Endothelial cell of umbilical vein (primary cell): ENCODE results near the gene NRDC. TPM values are rescaled to one million over a fixed set of nuclear protein-coding genes. Genes with fewer than 3 reads are reported as not detected.

Experiments used
- BruUV-seq: library from RNA; stranded (reverse); fragments of 400-500 nt; replicated peaks from 2 replicates; lab custom pipeline; 2021; lab: Mats Ljungman, UMichigan
- CTCF ChIA-PET: fragments of 300-600, 350-600 bp; sonication (Branson Sonifier 250); formaldehyde crosslinking; loops from one replicate; lab custom pipeline; 2021; ENCODE audit warnings: antibody characterized with exemption, inconsistent platforms; lab: Charles Lee
- POLR2A ChIA-PET: fragments of 300-600, 350-600 bp; sonication (Branson Sonifier 250); formaldehyde crosslinking; loops from one replicate; lab custom pipeline; 2021; ENCODE audit warnings: antibody characterized with exemption, inconsistent platforms; lab: Charles Lee
- DNase-seq: peaks from one replicate; pipeline ENCODE4 v3.0.0-alpha.2; 2011; ENCODE audit warnings: low read depth, low spot score
- FAIRE-seq: peaks from 2 replicates; lab custom pipeline; 2011; peaks lifted over from hg19 to GRCh38; lab: Jason Lieb, UNC
- H2AFZ ChIP-seq: 2 replicates; pipeline ENCODE4 v1.6.0; 2012; ENCODE audit warnings: low read depth, low read length, control low read depth, inconsistent platforms
- H3K27ac ChIP-seq: 2 replicates; pipeline ENCODE4 v1.5.1; 2011; ENCODE audit warnings: low read depth, mild to moderate bottlenecking, control low read depth, low read length, moderate library complexity; ENCODE audit not compliant: insufficient read depth
- H3K27me3 ChIP-seq, 2 experiments: 2 replicates each; pipeline versions ENCODE4 v1.6.0 to v1.6.1; 2011; ENCODE audit warnings: low read length in 2 of 2, mixed read lengths in 1 of 2; ENCODE audit not compliant: control insufficient read depth in 2 of 2, insufficient read depth in 2 of 2
- H3K36me3 ChIP-seq, 2 experiments: 2 replicates in 1 of 2; 3 replicates in 1 of 2; pipeline ENCODE4 v1.5.1; 2011; ENCODE audit warnings: low read length in 2 of 2, mild to moderate bottlenecking in 1 of 2, moderate library complexity in 1 of 2; ENCODE audit not compliant: control insufficient read depth in 2 of 2, insufficient read depth in 2 of 2; ENCODE audit errors: extremely low read depth in 1 of 2
- H3K4me1 ChIP-seq: 3 replicates; pipeline ENCODE4 v1.5.1; 2011; ENCODE audit warnings: mild to moderate bottlenecking, low read length; ENCODE audit not compliant: control insufficient read depth, insufficient read depth; ENCODE audit errors: extremely low read depth
- H3K4me2 ChIP-seq: 2 replicates; pipeline ENCODE4 v1.6.1; 2011; ENCODE audit warnings: low read length, control low read depth, mixed read lengths; ENCODE audit not compliant: insufficient read depth
- H3K4me3 ChIP-seq, 3 experiments: fragments of 200-600 bp in 1 of 3; sonication (generic), shearing (Covaris generic) in 1 of 3; replicated peaks in 1 of 3; 2 replicates each; pipeline ENCODE4 v1.5.1; 2011 to 2016; ENCODE audit warnings: control low read depth in 3 of 3, low read length in 3 of 3, mild to moderate bottlenecking in 2 of 3, inconsistent platforms in 1 of 3, low read depth in 1 of 3, moderate library complexity in 1 of 3; ENCODE audit not compliant: insufficient read depth in 1 of 3
- H3K79me2 ChIP-seq: 2 replicates; pipeline ENCODE4 v1.6.0; 2012; ENCODE audit warnings: low read length, inconsistent platforms; ENCODE audit not compliant: control insufficient read depth, insufficient read depth
- H3K9ac ChIP-seq: replicated peaks from 2 replicates; pipeline ENCODE3; 2011; ENCODE audit warnings: low read length, control low read depth; ENCODE audit not compliant: insufficient read depth; ENCODE audit errors: extremely low read depth
- H3K9me1 ChIP-seq: replicated peaks from 3 replicates; pipeline ENCODE4 v1.6.0; 2011; ENCODE audit warnings: mild to moderate bottlenecking, low read length; ENCODE audit not compliant: control insufficient read depth, insufficient read depth; ENCODE audit errors: extremely low read depth
- H3K9me3 ChIP-seq: replicated peaks from 2 replicates; pipeline ENCODE4 v1.5.1; 2012; ENCODE audit warnings: low read length, inconsistent platforms; ENCODE audit not compliant: control insufficient read depth, insufficient read depth
- H4K20me1 ChIP-seq: replicated peaks from 2 replicates; pipeline ENCODE3; 2011; ENCODE audit warnings: mild to moderate bottlenecking, low read length; ENCODE audit not compliant: control insufficient read depth, insufficient read depth; ENCODE audit errors: extremely low read depth
- EZH2 ChIP-seq: IDR thresholded peaks from 2 replicates; pipeline ENCODE4 v1.6.1; 2012; ENCODE audit warnings: borderline replicate concordance, low read depth, mild to moderate bottlenecking, moderate library complexity, low read length, inconsistent platforms; ENCODE audit not compliant: severe bottlenecking
- FOS ChIP-seq: IDR thresholded peaks from 2 replicates; pipeline ENCODE4 v1.6.1; 2011; ENCODE audit warnings: mild to moderate bottlenecking, low read length, moderate library complexity, borderline replicate concordance; ENCODE audit not compliant: insufficient read depth
- GATA2 ChIP-seq: IDR thresholded peaks from 2 replicates; pipeline ENCODE4 v1.7.0; 2011; ENCODE audit warnings: low read depth, mild to moderate bottlenecking, moderate library complexity, mixed read lengths, low read length; ENCODE audit not compliant: insufficient read length, insufficient read depth
- JUN ChIP-seq: IDR thresholded peaks from 2 replicates; pipeline ENCODE4 v1.6.1; 2011; ENCODE audit warnings: borderline replicate concordance, low read depth; ENCODE audit not compliant: insufficient read length, insufficient read depth
- MYC ChIP-seq: IDR thresholded peaks from one replicate; pipeline ENCODE4 v1.6.1; 2011; ENCODE audit warnings: mild to moderate bottlenecking, low read depth, low read length
- POLR2A ChIP-seq: IDR thresholded peaks from 2 replicates; pipeline ENCODE4 v1.6.1; 2012; ENCODE audit warnings: low read depth, mild to moderate bottlenecking, control low read depth, low read length
- POLR2AphosphoS5 ChIP-seq: IDR thresholded peaks from 2 replicates; pipeline ENCODE4 v1.6.1; 2012; ENCODE audit warnings: low read depth, mild to moderate bottlenecking, control low read depth, low read length, moderate library complexity; ENCODE audit not compliant: insufficient read depth
- dilution Hi-C: fragments of 300-500 bp; cut with MboI; formaldehyde crosslinking; loops from one replicate; pipeline ENCODE4 v1.15.0; 2019; ENCODE audit warnings: low sequenced_read_pairs; ENCODE audit not compliant: extremely low pct_ligation_motif_present
- intact Hi-C: fragments of 100-400 bp; cut with micrococcal nuclease; formaldehyde crosslinking; loops from one replicate; pipeline ENCODE4 v1.10.0; 2022
- polyA plus RNA-seq, 4 experiments: library from polyadenylated mRNA; depleted of rRNA in 3 of 4; stranded (reverse) in 3 of 4; unstranded in 1 of 4; fragments of >200 nt; gene quantifications; 2 replicates each; pipeline versions ENCODE4 v1.2.1 to v1.2.3, GENCODE V29; 2011 to 2012; ENCODE audit warnings: missing spikeins in 1 of 4
- total RNA-seq: library from RNA; stranded (reverse); gene quantifications from 2 replicates; pipeline ENCODE4 v1.2.3, GENCODE V29; 2021
- TF ChIP-seq, protein P1 (sequence below): IDR thresholded peaks from 2 replicates; pipeline ENCODE4 v1.6.1; 2011; ENCODE audit not compliant: insufficient read depth, insufficient read length
- TF ChIP-seq, protein P2 (sequence below), 2 donors: IDR thresholded peaks; 1 replicate in 1 of 2; 2 replicates in 1 of 2; pipeline ENCODE4 v1.5.1; 2011; ENCODE audit warnings: low read length in 2 of 2, mild to moderate bottlenecking in 2 of 2, moderate library complexity in 2 of 2, control low read depth in 1 of 2, inconsistent platforms in 1 of 2, low read depth in 1 of 2; ENCODE audit not compliant: insufficient read depth in 1 of 2; ENCODE audit errors: extremely low read depth in 1 of 2

Gene NRDC
- total and polyA plus RNA-seq, 2 donors (not counting 3 experiments of a cell fraction or from before 2014, with no cell fraction given), result 41.8 to 146 TPM

DNA sequence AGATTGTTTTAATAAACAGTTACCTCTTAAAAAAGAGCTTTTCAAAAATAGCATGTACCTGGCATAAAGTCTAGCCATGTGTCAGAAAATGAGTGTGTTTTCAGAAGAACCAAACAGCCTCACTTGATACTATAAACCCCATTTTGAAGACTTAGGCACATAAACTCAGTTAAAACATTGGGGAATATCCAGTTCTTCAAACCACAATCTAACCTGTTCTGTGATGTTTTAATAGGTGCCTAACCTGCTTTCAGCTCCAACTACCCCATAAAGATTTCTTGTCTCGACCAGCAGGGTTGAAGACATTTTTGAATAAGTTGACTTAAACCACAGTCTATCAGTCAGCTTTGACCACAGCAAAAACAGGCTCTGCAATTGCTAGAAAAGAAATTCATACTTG, 41.3 kb downstream of the NRDC start:
- no peak overlapping the region for H3K4me3 ChIP-seq
- H3K36me3 ChIP-seq, result peaks cover 0 to 7% of the 10 kb centered on the region in 2 experiments
- no peak for TF ChIP-seq POLR2AphosphoS5
- TF ChIP-seq EZH2, result no peak
- TF ChIP-seq JUN, result no peak
- TF ChIP-seq, protein P1, sequence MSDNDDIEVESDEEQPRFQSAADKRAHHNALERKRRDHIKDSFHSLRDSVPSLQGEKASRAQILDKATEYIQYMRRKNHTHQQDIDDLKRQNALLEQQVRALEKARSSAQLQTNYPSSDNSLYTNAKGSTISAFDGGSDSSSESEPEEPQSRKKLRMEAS, result no peak
- TF ChIP-seq POLR2A, result no peak
- no peak for TF ChIP-seq FOS
- no peak for TF ChIP-seq MYC
- TF ChIP-seq, protein P2, sequence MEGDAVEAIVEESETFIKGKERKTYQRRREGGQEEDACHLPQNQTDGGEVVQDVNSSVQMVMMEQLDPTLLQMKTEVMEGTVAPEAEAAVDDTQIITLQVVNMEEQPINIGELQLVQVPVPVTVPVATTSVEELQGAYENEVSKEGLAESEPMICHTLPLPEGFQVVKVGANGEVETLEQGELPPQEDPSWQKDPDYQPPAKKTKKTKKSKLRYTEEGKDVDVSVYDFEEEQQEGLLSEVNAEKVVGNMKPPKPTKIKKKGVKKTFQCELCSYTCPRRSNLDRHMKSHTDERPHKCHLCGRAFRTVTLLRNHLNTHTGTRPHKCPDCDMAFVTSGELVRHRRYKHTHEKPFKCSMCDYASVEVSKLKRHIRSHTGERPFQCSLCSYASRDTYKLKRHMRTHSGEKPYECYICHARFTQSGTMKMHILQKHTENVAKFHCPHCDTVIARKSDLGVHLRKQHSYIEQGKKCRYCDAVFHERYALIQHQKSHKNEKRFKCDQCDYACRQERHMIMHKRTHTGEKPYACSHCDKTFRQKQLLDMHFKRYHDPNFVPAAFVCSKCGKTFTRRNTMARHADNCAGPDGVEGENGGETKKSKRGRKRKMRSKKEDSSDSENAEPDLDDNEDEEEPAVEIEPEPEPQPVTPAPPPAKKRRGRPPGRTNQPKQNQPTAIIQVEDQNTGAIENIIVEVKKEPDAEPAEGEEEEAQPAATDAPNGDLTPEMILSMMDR (IDR thresholded peaks at IDR 0.05; ENCODE audit: extremely low read depth in 1 of 2, insufficient read depth in 1 of 2, low read depth in 1 of 2, low read length in 2 of 2), result no peak
- no peak for TF ChIP-seq GATA2
- DNase-seq, result no peak
- ChIA-PET CTCF (interaction anchor here (1.0 kb wide), 1 partner anchor 24 kb away, joined by 3 read pairs; no protein-coding TSS in a partner anchor), POLR2A (no interaction called here)
- no peaks in the 10 kb centered on the region for H3K4me1 ChIP-seq
- no peaks in the 10 kb centered on the region for H3K79me2 ChIP-seq
- dilution Hi-C loops, result no loop called here
- intact Hi-C loops, result no loop called here
- no peaks in the 10 kb centered on the region for H3K27me3 ChIP-seq
- no peak for FAIRE-seq
- no peak overlapping the region for H3K9ac ChIP-seq
- H4K20me1 ChIP-seq, result no peaks in the 10 kb centered on the region
- no peak overlapping the region for H3K27ac ChIP-seq
- H3K9me1 ChIP-seq, result no peaks in the 10 kb centered on the region
- H3K9me3 ChIP-seq, result no peaks in the 10 kb centered on the region
- BruUV-seq, result no TSS peak
- no peak overlapping the region for H3K4me2 ChIP-seq
- H2AFZ ChIP-seq, result no peak overlapping the region
